Ovary (tissue), 1 donor: ENCODE data around the gene ICAM3.

ENCODE experiments used
- EP300 ChIP-seq: sonication (generic); formaldehyde crosslinking; IDR thresholded peaks from one replicate; pipeline ENCODE4 v1.6.1; 2017; ENCODE audit warnings: antibody characterized with exemption
- POLR2A ChIP-seq: fragments of 450-650 bp; IDR thresholded peaks from one replicate; pipeline ENCODE4 v1.6.1; 2017; ENCODE audit warnings: antibody characterized with exemption, mild to moderate bottlenecking, moderate library complexity

GRCh38 chr19:10320602-10321416 is 18.6 kb downstream of the ICAM3 start:
- TF ChIP-seq EP300 (no peak), POLR2A (no peak)
